Neural progenitor cell (in vitro differentiated cells): Measurements from ENCODE around the gene GAB1.

Source experiments
- EZH2 ChIP-seq: fragments of 200-600 bp; sonication (generic); IDR thresholded peaks from 2 replicates; pipeline ENCODE4 v1.6.1; 2017; ENCODE audit warnings: antibody characterized with exemption, mild to moderate bottlenecking, moderate library complexity
- TF ChIP-seq, protein P1 (sequence below): fragments of 200-600 bp; sonication (generic); IDR thresholded peaks from 2 replicates; pipeline ENCODE4 v1.5.1; 2017; ENCODE audit warnings: antibody characterized with exemption, mild to moderate bottlenecking

DNA sequence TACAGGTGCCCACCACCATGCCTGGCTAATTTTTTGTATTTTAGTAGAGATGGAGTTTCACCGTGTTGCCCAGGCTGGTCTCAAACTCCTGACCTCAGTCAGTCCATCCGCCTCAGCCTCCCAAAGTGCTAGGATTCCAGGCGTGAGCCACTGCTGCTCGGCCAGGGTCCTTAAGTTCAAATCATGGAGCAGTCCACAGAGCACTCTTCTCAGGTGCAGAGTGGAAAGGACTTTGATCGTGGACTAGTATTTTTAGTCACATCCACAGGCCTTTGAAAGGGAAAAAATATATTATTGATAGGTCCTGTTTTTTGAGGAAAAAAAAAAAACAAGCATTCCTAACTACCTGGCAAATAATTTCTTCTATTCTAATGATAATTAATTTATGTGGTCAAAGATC lies 31.2 kb downstream of the GAB1 start:
- TF ChIP-seq, protein P1, sequence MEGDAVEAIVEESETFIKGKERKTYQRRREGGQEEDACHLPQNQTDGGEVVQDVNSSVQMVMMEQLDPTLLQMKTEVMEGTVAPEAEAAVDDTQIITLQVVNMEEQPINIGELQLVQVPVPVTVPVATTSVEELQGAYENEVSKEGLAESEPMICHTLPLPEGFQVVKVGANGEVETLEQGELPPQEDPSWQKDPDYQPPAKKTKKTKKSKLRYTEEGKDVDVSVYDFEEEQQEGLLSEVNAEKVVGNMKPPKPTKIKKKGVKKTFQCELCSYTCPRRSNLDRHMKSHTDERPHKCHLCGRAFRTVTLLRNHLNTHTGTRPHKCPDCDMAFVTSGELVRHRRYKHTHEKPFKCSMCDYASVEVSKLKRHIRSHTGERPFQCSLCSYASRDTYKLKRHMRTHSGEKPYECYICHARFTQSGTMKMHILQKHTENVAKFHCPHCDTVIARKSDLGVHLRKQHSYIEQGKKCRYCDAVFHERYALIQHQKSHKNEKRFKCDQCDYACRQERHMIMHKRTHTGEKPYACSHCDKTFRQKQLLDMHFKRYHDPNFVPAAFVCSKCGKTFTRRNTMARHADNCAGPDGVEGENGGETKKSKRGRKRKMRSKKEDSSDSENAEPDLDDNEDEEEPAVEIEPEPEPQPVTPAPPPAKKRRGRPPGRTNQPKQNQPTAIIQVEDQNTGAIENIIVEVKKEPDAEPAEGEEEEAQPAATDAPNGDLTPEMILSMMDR: no peak
- no peak for TF ChIP-seq EZH2
